ENCODE measurements around the gene EMSY. TPM values are rescaled to one million over a fixed set of nuclear protein-coding genes. Genes with fewer than 3 reads are reported as not detected.
A peak's percentile ranks its signal among the peaks of the same experiment; 100 is the strongest.
"Not testable (repeated sequence)": the region's sequence is repeated elsewhere in the genome, so short reads cannot be mapped to it uniquely, and the experiment has no call there.

Gene EMSY
- total RNA-seq = 20.9 TPM
- long read RNA-seq, partial matches to known transcripts = 3 of 11 reads
- long read RNA-seq, other reads (novel, unspliced or antisense) = 6 of 11 reads

GRCh38 chr11:76444384-76445120, at the start of gene EMSY:
TSS of gene EMSY (plus strand) at chr11:76445018. CDS start at chr11:76446939, 1,921 bp downstream.
- intact Hi-C loops (cut with DNase I) = no loop called here
- TF ChIP-seq CTCF (IDR thresholded peaks at IDR 0.05) = no peak
- peak within 1 kb of the TSS; percentile 99 for H3K4me3 ChIP-seq
- H3K27ac ChIP-seq = peak within 1 kb of the TSS; percentile 95
- DNase-seq (peak; percentile 98), ATAC-seq (peak; percentile 97)
- no peaks in the 10 kb centered on the region for H3K27me3 ChIP-seq
- H3K9me3 ChIP-seq = no peaks in the 10 kb centered on the region
- peaks cover 12% of the 10 kb centered on the region for H3K4me1 ChIP-seq
- H3K36me3 ChIP-seq = peaks cover 27% of the 10 kb centered on the region

GRCh38 chr11:76395296-76395695, 49.5 kb upstream of the EMSY start:
- Histone ChIP-seq H3K27me3 (no peaks in the 10 kb centered on the region), H3K36me3 (no peaks in the 10 kb centered on the region), H3K9me3 (no peaks in the 10 kb centered on the region), H3K4me3 (no peak overlapping the region), H3K4me1 (no peaks in the 10 kb centered on the region), H3K27ac (no peak overlapping the region)
- DNase-seq = no peak
- no peak for ATAC-seq
- no peak for TF ChIP-seq CTCF (IDR thresholded peaks at IDR 0.05)
- intact Hi-C loops (cut with DNase I) = no loop called here

- Histone ChIP-seq H3K27ac (no peak overlapping the region), H3K4me3 (no peak overlapping the region), H3K4me1 (no peaks in the 10 kb centered on the region), H3K27me3 (no peaks in the 10 kb centered on the region), H3K36me3 (no peaks in the 10 kb centered on the region), H3K9me3 (no peaks in the 10 kb centered on the region)
- DNase-seq (no peak), ATAC-seq (no peak)
- no peak for TF ChIP-seq CTCF (IDR thresholded peaks at IDR 0.05)
- intact Hi-C loops (cut with DNase I) = no loop called here
Measured at GRCh38 chr11:76397383-76397782, 47.4 kb upstream of the EMSY start.

- Histone ChIP-seq H3K27me3 (no peaks in the 10 kb centered on the region), H3K4me1 (no peaks in the 10 kb centered on the region), H3K9me3 (no peaks in the 10 kb centered on the region), H3K36me3 (no peaks in the 10 kb centered on the region), H3K4me3 (no peak overlapping the region), H3K27ac (no peak overlapping the region)
- ATAC-seq = no peak
- no peak for DNase-seq
- no peak for TF ChIP-seq CTCF (IDR thresholded peaks at IDR 0.05)
- intact Hi-C loops (cut with DNase I) = no loop called here
Measured at GRCh38 chr11:76400967-76401366, 43.9 kb upstream of the EMSY start.

GRCh38 chr11:76401484-76401883, 43.3 kb upstream of the EMSY start:
- intact Hi-C loops (cut with DNase I); H3K27ac ChIP-seq; H3K27me3 ChIP-seq; ATAC-seq; H3K4me1 ChIP-seq; H3K4me3 ChIP-seq; H3K36me3 ChIP-seq; H3K9me3 ChIP-seq: not testable (repeated sequence)
- peak; percentile 65 for DNase-seq

- ATAC-seq (no peak), DNase-seq (no peak)
- H3K4me3 ChIP-seq = no peak overlapping the region
Measured at GRCh38 chr11:76406359-76406758, 38.5 kb upstream of the EMSY start.

More at GRCh38 chr11:76406359-76406758, 38.5 kb upstream of the EMSY start:
- no peak for TF ChIP-seq CTCF (IDR thresholded peaks at IDR 0.05)
- intact Hi-C loops (cut with DNase I) = no loop called here
- H3K9me3 ChIP-seq = no peaks in the 10 kb centered on the region
- H3K36me3 ChIP-seq = no peaks in the 10 kb centered on the region
- H3K27me3 ChIP-seq = no peaks in the 10 kb centered on the region
- no peaks in the 10 kb centered on the region for H3K4me1 ChIP-seq
- no peak overlapping the region for H3K27ac ChIP-seq
